Epithelial cell of esophagus (primary cell): Measurements from ENCODE around the gene AQP9.
"Not testable (repeated sequence)": the region's sequence is repeated elsewhere in the genome, so short reads cannot be mapped to it uniquely, and the experiment has no call there.

Experiments
- DNase-seq: peaks from one replicate; pipeline ENCODE4 v3.0.0; 2010; ENCODE audit warnings: low read depth
- H3K4me3 ChIP-seq: 2 replicates; pipeline ENCODE4 v1.5.1; 2011; ENCODE audit warnings: mild to moderate bottlenecking, low read length, control low read depth
- CTCF ChIP-seq: IDR thresholded peaks from 2 replicates; pipeline ENCODE4 v1.5.1; 2011; ENCODE audit warnings: low read depth, mild to moderate bottlenecking, low read length, control low read depth, inconsistent platforms; ENCODE audit not compliant: insufficient read depth; ENCODE audit errors: missing control alignments

The AQP9 gene

GRCh38 chr15:58190419-58190818, 52.2 kb downstream of the AQP9 start:
- peak; percentile 67 for DNase-seq
- H3K4me3 ChIP-seq, result no peak overlapping the region
- TF ChIP-seq CTCF, result no peak

GRCh38 chr15:58193636-58194035, 55.5 kb downstream of the AQP9 start:
- DNase-seq, H3K4me3 ChIP-seq: not testable (repeated sequence)

DNA sequence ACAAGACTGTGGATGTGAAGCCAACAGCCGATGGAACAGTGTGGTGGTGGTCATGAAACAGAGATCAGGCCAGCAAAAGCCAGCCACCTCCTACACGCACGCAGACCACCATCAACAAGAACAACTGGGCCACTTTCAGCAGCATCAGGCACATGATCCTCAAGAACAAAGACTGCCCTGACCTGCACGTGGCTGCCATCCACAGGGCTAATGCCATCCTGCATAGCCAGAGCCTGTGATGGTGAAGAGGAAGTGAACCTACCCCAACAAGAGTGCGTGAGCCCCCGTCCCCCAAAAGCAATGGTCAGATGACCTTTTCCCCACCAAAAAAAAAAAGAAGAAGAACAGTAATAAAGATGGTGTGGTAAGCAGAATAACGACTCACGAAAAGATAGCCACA, 62.6 kb downstream of the AQP9 start:
- H3K4me3 ChIP-seq, result no peak overlapping the region
- no peak for TF ChIP-seq CTCF
- DNase-seq, result no peak

DNA sequence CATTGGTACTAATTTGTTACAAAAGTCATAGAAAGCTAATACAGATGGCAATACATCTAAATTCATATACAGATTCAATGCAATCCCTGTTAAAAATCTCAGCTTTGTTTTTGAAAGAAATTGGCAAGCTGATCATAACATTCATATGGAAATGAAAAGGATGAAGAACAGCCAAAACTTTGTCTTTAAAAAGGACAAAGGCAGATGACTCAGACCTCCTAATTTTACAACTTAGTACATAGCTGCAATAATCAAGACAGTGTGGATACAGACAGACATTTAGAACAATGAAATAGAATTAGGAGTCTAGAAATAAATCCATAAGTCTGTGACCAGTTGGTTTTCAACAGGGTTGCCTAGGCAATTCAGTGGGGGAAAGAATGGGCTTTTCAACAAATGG, 63.3 kb downstream of the AQP9 start:
- DNase-seq, result no peak
- TF ChIP-seq CTCF, result no peak
- H3K4me3 ChIP-seq, result no peak overlapping the region

DNA sequence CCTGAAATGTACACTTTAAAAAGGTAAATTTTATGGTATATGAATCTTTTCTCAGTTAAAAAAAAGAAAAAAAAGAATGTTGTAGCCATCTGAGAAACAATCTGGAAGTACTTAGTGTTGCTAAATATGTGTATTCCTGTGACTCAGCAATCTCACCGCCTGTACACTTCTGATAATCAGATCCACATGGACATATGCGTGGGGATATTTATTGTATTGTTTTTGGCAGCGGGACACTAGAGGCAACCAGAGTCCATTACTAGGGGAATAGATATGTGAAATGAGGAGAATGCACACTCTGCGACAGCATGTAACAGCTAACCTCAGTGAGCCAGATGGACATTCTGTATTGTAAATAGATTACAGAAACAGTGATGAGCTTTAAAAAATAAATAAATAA, 65.4 kb downstream of the AQP9 start:
- DNase-seq, result no peak

DNA sequence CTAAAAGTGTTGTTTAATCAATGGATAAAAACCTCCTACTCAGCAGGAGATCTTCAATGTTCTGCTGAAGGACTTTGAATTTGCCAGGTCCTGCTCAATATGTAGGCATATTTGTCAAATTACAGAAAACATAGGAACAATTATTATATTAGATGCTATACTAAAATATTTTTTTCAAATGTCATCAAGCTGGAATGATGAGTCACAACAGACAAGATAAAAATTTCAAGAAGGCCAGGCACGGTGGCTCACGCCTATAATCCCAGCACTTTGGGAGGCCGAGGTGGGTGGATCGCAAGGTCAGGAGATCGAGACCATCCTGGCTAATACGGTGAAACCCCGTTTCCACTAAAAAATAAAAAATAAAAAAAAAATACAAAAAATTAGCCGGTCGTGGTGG, 68.0 kb downstream of the AQP9 start:
- no peak for DNase-seq
- TF ChIP-seq CTCF, result no peak
- no peak overlapping the region for H3K4me3 ChIP-seq

More for the DNA sequence above, 65.4 kb downstream of the AQP9 start:
- H3K4me3 ChIP-seq, result no peak overlapping the region
- TF ChIP-seq CTCF, result no peak

GRCh38 chr15:58208217-58208616, 70.0 kb downstream of the AQP9 start:
- DNase-seq, H3K4me3 ChIP-seq: not testable (repeated sequence)

DNA sequence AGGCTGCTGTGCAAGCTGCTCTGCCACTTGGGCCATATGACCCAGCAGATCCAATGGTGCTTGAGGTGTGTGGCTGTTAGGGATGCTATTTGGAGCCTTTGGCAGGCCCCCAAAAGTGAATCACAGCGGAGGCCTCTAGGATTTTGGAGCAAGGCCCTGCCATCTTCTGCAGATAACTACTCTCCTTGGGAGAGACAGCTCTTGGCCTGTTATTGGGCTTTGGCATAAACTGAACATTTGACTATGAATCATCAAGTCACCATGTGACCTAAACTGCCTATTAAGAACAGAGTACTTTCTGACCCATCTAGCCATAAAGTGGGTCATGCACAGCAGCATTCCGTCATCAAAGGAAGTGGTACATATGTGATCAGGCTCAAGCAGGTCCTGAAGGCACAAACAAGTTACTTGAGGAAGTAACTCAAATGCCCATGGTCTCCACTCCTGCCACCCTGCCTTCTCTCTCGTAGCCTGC, 70.9 kb downstream of the AQP9 start:
- peak; percentile 36 for DNase-seq
- not testable (repeated sequence) for H3K4me3 ChIP-seq

DNA sequence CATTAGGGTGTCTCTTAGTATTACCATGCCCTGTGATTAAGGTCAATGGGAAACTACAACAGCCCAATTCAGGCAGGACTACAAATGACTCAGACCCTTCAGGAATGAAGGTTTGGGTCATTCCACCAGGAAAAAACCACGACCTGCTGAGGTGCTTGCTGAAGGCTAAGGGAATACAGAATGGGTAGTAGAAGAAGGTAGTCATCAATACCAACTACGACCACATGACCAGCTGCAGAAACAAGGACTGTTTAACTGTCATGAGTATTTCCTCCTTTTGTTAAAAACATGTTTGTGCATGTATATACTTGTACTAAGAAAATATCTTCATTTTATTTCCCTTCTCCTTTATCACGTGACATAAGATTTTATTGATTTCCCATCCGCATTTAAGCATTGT, 71.8 kb downstream of the AQP9 start:
- peak; percentile 72 for DNase-seq

More for the DNA sequence above, 71.8 kb downstream of the AQP9 start:
- not testable (repeated sequence) for H3K4me3 ChIP-seq
